HepG2 (cell line): ENCODE results near the gene RABGAP1. TPM values are rescaled to one million over a fixed set of nuclear protein-coding genes. Genes with fewer than 3 reads are reported as not detected.

Experiments used
- BRCA1 ChIP-seq: sonication (generic); formaldehyde crosslinking; IDR thresholded peaks from 2 replicates; pipeline ENCODE4 v1.4.0; 2020; ENCODE audit warnings: missing genetic modification reagents
- ERF ChIP-seq: IDR thresholded peaks from 2 replicates; pipeline ENCODE4 v1.6.1; 2018; ENCODE audit warnings: missing biosample characterization, missing genetic modification reagents
- FIP1L1 ChIP-seq: fragments of 200-400 bp; formaldehyde crosslinking; IDR thresholded peaks from 2 replicates; pipeline ENCODE4 v1.6.1; 2018; ENCODE audit warnings: low read depth, mild to moderate bottlenecking, low read length, moderate library complexity, borderline replicate concordance; ENCODE audit not compliant: insufficient read depth
- HCFC1 ChIP-seq: fragments of 150-350 bp; IDR thresholded peaks from 2 replicates; pipeline ENCODE4 v1.6.1; 2014; ENCODE audit warnings: low read depth, low read length
- HDAC2 ChIP-seq: sonication (generic); formaldehyde crosslinking; IDR thresholded peaks from 2 replicates; pipeline ENCODE4 v1.4.0; 2020; ENCODE audit warnings: missing genetic modification reagents
- JUN ChIP-seq: sonication (generic); formaldehyde crosslinking; IDR thresholded peaks from 2 replicates; pipeline ENCODE4 v1.4.0; 2020; ENCODE audit warnings: mild to moderate bottlenecking, missing genetic modification reagents
- KAT2B ChIP-seq: fragments of 150-350 bp; IDR thresholded peaks from 2 replicates; pipeline ENCODE4 v1.6.1; 2014; ENCODE audit warnings: low read depth, low read length, borderline replicate concordance
- KAT8 ChIP-seq: IDR thresholded peaks from 2 replicates; pipeline ENCODE4 v1.6.1; 2016; ENCODE audit warnings: missing genetic modification reagents, missing compliant biosample characterization
- SALL1 ChIP-seq: sonication (generic); formaldehyde crosslinking; IDR thresholded peaks from 2 replicates; pipeline ENCODE4 v1.8.0; 2022; ENCODE audit warnings: mild to moderate bottlenecking, missing genetic modification reagents
- SALL2 ChIP-seq: sonication (generic); formaldehyde crosslinking; IDR thresholded peaks from 2 replicates; pipeline ENCODE4 v1.8.1; 2023; ENCODE audit warnings: mild to moderate bottlenecking, missing genetic modification reagents, inconsistent platforms
- SIN3A ChIP-seq: IDR thresholded peaks from 2 replicates; pipeline ENCODE4 v1.6.1; 2011; ENCODE audit warnings: low read depth, mild to moderate bottlenecking, control low read depth, low read length, borderline replicate concordance
- TBX2 ChIP-seq: sonication (generic); formaldehyde crosslinking; IDR thresholded peaks from 2 replicates; pipeline ENCODE4 v1.5.0; 2020; ENCODE audit warnings: missing genetic modification reagents, mild to moderate bottlenecking, borderline replicate concordance
- ZNF160 ChIP-seq: sonication (generic); formaldehyde crosslinking; IDR thresholded peaks from 2 replicates; pipeline ENCODE4 v1.8.0; 2022; ENCODE audit warnings: mild to moderate bottlenecking, inconsistent platforms, missing genetic modification reagents
- ZNF205 ChIP-seq: IDR thresholded peaks from 2 replicates; pipeline ENCODE4 v1.6.1; 2018; ENCODE audit warnings: missing biosample characterization, missing genetic modification reagents
- ZNF34 ChIP-seq: sonication (generic); formaldehyde crosslinking; IDR thresholded peaks from 2 replicates; pipeline ENCODE4 v1.4.0; 2020; ENCODE audit warnings: mild to moderate bottlenecking, missing genetic modification reagents, borderline replicate concordance
- polyA plus RNA-seq, 8 experiments: library from polyadenylated mRNA; depleted of rRNA in 3 of 8; stranded (reverse) in 7 of 8; unstranded in 1 of 8; fragments of >200 nt; fragmentation: Illumina TruSeq in 4 of 8; extraction: Trizol in 4 of 8; gene quantifications; 2 replicates each; pipeline versions ENCODE4 v1.2.1 to v1.2.3, GENCODE V29; 2011 to 2016; ENCODE audit warnings: low read depth in 4 of 8, missing spikeins in 1 of 8, mixed read lengths in 1 of 8; ENCODE audit not compliant: insufficient read depth in 1 of 8
- total RNA-seq, 5 experiments: library from RNA; depleted of rRNA; stranded (reverse); fragments of >200 nt; fragmentation: Illumina TruSeq; extraction: Trizol; gene quantifications; 2 replicates each; pipeline ENCODE4 v1.2.3, GENCODE V29; 2016; ENCODE audit warnings: low read depth in 1 of 5
- TF ChIP-seq, protein P1 (sequence below): sonication (generic); formaldehyde crosslinking; IDR thresholded peaks from 2 replicates; pipeline ENCODE4 v1.4.0; 2020; ENCODE audit warnings: missing genetic modification reagents, borderline replicate concordance
- TF ChIP-seq, protein P2 (sequence below): sonication (generic); formaldehyde crosslinking; IDR thresholded peaks from 2 replicates; pipeline ENCODE4 v1.5.0; 2020; ENCODE audit warnings: mild to moderate bottlenecking, missing genetic modification reagents, moderate library complexity
- TF ChIP-seq, protein P3 (sequence below): sonication (generic); formaldehyde crosslinking; IDR thresholded peaks from 2 replicates; pipeline ENCODE4 v1.5.0; 2020; ENCODE audit warnings: mild to moderate bottlenecking, missing genetic modification reagents
- TF ChIP-seq, protein P4 (sequence below): sonication (generic); formaldehyde crosslinking; IDR thresholded peaks from 2 replicates; pipeline ENCODE4 v1.8.1; 2023; ENCODE audit warnings: mild to moderate bottlenecking, missing genetic modification reagents
- TF ChIP-seq, protein P5 (sequence below): IDR thresholded peaks from 2 replicates; pipeline ENCODE4 v1.6.1; 2016; ENCODE audit warnings: mild to moderate bottlenecking

The RABGAP1 gene
- total and polyA plus RNA-seq, 2 of the 13 experiments (the other 11 are each of a cell fraction or from before 2014, with no cell fraction given), result 19.1 to 19.3 TPM

DNA sequence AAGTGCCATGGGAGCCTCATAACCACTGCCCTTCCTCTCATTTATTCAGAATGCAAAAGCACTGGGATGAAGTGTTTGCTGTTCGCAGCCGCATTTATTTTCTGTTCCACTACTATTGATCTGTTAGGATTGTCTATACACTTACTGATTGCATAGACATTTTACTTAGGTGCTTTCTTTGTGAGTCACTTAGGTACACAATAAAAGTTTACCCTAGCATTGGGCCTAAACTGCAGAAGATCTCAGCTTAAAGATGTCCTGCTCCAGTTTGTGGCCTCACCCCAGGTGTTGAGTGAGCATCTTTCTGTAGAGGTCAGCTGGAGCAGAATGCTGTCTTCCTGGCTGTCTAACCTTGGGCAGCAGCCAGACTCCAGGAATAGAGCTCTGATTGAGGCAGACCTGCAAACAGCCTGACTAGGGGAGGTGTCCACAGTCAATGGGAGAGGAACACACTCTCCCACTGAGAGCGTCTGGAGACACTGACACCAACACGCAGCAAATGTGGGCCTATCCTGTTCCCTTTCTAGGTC lies 146.6 kb downstream of the RABGAP1 start (continued):
- TF ChIP-seq, protein P1, sequence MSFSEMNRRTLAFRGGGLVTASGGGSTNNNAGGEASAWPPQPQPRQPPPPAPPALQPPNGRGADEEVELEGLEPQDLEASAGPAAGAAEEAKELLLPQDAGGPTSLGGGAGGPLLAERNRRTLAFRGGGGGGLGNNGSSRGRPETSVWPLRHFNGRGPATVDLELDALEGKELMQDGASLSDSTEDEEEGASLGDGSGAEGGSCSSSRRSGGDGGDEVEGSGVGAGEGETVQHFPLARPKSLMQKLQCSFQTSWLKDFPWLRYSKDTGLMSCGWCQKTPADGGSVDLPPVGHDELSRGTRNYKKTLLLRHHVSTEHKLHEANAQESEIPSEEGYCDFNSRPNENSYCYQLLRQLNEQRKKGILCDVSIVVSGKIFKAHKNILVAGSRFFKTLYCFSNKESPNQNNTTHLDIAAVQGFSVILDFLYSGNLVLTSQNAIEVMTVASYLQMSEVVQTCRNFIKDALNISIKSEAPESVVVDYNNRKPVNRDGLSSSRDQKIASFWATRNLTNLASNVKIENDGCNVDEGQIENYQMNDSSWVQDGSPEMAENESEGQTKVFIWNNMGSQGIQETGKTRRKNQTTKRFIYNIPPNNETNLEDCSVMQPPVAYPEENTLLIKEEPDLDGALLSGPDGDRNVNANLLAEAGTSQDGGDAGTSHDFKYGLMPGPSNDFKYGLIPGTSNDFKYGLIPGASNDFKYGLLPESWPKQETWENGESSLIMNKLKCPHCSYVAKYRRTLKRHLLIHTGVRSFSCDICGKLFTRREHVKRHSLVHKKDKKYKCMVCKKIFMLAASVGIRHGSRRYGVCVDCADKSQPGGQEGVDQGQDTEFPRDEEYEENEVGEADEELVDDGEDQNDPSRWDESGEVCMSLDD, result no peak
- TF ChIP-seq SALL2 (0 out of 2 replicates have a peak, but pooled peaks have one; percentile 26), BRCA1 (CRISPR knock-in tag) (0 out of 2 replicates have a peak, but pooled peaks have one; percentile 41), JUN (CRISPR knock-in tag) (peak; percentile 90), ZNF34 (CRISPR knock-in tag) (no peak), TBX2 (peak; percentile 90), ZNF160 (CRISPR knock-in tag) (0 out of 2 replicates have a peak, but pooled peaks have one; percentile 69), SALL1 (CRISPR knock-in tag) (peak; percentile 88), KAT8 (CRISPR knock-in tag) (peak; percentile 75; the same call in 1 of the 2 replicates), ZNF205 (CRISPR knock-in tag) (0 out of 2 replicates have a peak, but pooled peaks have one; percentile 73), SIN3A (no peak), ERF (peak; percentile 67), HCFC1 (no peak), HDAC2 (CRISPR knock-in tag) (peak; percentile 91), KAT2B (peak; percentile 75; the same call in 1 of the 2 replicates), FIP1L1 (no peak)
- TF ChIP-seq, protein P2, sequence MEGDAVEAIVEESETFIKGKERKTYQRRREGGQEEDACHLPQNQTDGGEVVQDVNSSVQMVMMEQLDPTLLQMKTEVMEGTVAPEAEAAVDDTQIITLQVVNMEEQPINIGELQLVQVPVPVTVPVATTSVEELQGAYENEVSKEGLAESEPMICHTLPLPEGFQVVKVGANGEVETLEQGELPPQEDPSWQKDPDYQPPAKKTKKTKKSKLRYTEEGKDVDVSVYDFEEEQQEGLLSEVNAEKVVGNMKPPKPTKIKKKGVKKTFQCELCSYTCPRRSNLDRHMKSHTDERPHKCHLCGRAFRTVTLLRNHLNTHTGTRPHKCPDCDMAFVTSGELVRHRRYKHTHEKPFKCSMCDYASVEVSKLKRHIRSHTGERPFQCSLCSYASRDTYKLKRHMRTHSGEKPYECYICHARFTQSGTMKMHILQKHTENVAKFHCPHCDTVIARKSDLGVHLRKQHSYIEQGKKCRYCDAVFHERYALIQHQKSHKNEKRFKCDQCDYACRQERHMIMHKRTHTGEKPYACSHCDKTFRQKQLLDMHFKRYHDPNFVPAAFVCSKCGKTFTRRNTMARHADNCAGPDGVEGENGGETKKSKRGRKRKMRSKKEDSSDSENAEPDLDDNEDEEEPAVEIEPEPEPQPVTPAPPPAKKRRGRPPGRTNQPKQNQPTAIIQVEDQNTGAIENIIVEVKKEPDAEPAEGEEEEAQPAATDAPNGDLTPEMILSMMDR (CRISPR knock-in tag), result no peak
- TF ChIP-seq, protein P3, sequence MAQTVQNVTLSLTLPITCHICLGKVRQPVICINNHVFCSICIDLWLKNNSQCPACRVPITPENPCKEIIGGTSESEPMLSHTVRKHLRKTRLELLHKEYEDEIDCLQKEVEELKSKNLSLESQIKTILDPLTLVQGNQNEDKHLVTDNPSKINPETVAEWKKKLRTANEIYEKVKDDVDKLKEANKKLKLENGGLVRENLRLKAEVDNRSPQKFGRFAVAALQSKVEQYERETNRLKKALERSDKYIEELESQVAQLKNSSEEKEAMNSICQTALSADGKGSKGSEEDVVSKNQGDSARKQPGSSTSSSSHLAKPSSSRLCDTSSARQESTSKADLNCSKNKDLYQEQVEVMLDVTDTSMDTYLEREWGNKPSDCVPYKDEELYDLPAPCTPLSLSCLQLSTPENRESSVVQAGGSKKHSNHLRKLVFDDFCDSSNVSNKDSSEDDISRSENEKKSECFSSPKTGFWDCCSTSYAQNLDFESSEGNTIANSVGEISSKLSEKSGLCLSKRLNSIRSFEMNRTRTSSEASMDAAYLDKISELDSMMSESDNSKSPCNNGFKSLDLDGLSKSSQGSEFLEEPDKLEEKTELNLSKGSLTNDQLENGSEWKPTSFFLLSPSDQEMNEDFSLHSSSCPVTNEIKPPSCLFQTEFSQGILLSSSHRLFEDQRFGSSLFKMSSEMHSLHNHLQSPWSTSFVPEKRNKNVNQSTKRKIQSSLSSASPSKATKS (CRISPR knock-in tag), result no peak
- TF ChIP-seq, protein P4, sequence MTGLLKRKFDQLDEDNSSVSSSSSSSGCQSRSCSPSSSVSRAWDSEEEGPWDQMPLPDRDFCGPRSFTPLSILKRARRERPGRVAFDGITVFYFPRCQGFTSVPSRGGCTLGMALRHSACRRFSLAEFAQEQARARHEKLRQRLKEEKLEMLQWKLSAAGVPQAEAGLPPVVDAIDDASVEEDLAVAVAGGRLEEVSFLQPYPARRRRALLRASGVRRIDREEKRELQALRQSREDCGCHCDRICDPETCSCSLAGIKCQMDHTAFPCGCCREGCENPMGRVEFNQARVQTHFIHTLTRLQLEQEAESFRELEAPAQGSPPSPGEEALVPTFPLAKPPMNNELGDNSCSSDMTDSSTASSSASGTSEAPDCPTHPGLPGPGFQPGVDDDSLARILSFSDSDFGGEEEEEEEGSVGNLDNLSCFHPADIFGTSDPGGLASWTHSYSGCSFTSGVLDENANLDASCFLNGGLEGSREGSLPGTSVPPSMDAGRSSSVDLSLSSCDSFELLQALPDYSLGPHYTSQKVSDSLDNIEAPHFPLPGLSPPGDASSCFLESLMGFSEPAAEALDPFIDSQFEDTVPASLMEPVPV (CRISPR knock-in tag), result no peak
- TF ChIP-seq, protein P5, sequence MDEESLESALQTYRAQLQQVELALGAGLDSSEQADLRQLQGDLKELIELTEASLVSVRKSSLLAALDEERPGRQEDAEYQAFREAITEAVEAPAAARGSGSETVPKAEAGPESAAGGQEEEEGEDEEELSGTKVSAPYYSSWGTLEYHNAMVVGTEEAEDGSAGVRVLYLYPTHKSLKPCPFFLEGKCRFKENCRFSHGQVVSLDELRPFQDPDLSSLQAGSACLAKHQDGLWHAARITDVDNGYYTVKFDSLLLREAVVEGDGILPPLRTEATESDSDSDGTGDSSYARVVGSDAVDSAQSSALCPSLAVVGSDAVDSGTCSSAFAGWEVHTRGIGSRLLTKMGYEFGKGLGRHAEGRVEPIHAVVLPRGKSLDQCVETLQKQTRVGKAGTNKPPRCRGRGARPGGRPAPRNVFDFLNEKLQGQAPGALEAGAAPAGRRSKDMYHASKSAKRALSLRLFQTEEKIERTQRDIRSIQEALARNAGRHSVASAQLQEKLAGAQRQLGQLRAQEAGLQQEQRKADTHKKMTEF (CRISPR knock-in tag), result peak; percentile 82
